Panc1 (cell line): ENCODE results near the gene FGF14. TPM values are rescaled to one million over a fixed set of nuclear protein-coding genes. Genes with fewer than 3 reads are reported as not detected.

Experiments
- ATAC-seq: fragments of 200-7000 bp; cut with Tn5 transposase; 2 replicates; pipeline ENCODE4 v1.9.1; 2020; ENCODE audit warnings: mild to moderate bottlenecking, moderate library complexity
- BruUV-seq: library from RNA; stranded (reverse); fragments of 400-500 nt; replicated peaks from 2 replicates; lab custom pipeline; 2021; lab: Mats Ljungman, UMichigan
- CTCF ChIA-PET: fragments of 300-600 bp; sonication (Branson Sonifier 250); formaldehyde crosslinking; loops from one replicate; lab custom pipeline; 2022; ENCODE audit warnings: antibody characterized with exemption; lab: Charles Lee
- POLR2A ChIA-PET: fragments of 300-600 bp; sonication (Branson Sonifier 250); formaldehyde crosslinking; loops from one replicate; lab custom pipeline; 2022; ENCODE audit warnings: antibody characterized with exemption; lab: Charles Lee
- DNase-seq: peaks from one replicate; pipeline ENCODE4 v3.0.0-alpha.2; 2010; ENCODE audit warnings: low read depth, low spot score
- H3K27ac ChIP-seq: 2 replicates; pipeline ENCODE4 v1.5.1; 2011; ENCODE audit warnings: mild to moderate bottlenecking, low read length, inconsistent platforms
- H3K27me3 ChIP-seq: fragments of 200-500 bp; sonication (Bioruptor generic); 2 replicates; pipeline ENCODE4 v1.6.0; 2014; ENCODE audit warnings: low read length, inconsistent platforms; ENCODE audit not compliant: control insufficient read depth, insufficient read depth
- H3K36me3 ChIP-seq: fragments of 200-500 bp; sonication (Bioruptor generic); 2 replicates; pipeline ENCODE4 v1.5.1; 2014; ENCODE audit warnings: inconsistent platforms, mild to moderate bottlenecking, low read length, moderate library complexity; ENCODE audit not compliant: control insufficient read depth, insufficient read depth
- H3K4me1 ChIP-seq: 2 replicates; pipeline ENCODE4 v1.5.1; 2011; ENCODE audit warnings: inconsistent platforms, mild to moderate bottlenecking, low read length, moderate library complexity; ENCODE audit not compliant: control insufficient read depth, insufficient read depth
- H3K4me3 ChIP-seq, 2 experiments: 2 replicates each; pipeline ENCODE4 v1.5.1; 2011 to 2012; ENCODE audit warnings: low read depth in 2 of 2, low read length in 2 of 2, mild to moderate bottlenecking in 2 of 2, inconsistent platforms in 1 of 2, moderate library complexity in 1 of 2
- H3K9me3 ChIP-seq: fragments of 200-500 bp; sonication (Bioruptor generic); 2 replicates; pipeline ENCODE4 v1.5.1; 2014; ENCODE audit warnings: low read depth, mild to moderate bottlenecking, inconsistent platforms, low read length, moderate library complexity; ENCODE audit not compliant: control insufficient read depth, insufficient read depth
- CTCF ChIP-seq: fragments of 450-650 bp; IDR thresholded peaks from 2 replicates; pipeline ENCODE4 v1.5.1; 2017; ENCODE audit warnings: mild to moderate bottlenecking
- POLR2AphosphoS5 ChIP-seq: IDR thresholded peaks from 2 replicates; pipeline ENCODE4 v1.6.1; 2012; ENCODE audit warnings: mild to moderate bottlenecking, low read depth, low read length, moderate library complexity
- REST ChIP-seq, 2 experiments: IDR thresholded peaks; 2 replicates each; pipeline ENCODE4 v1.6.1; 2011 to 2012; ENCODE audit warnings: low read depth in 2 of 2, control low read depth in 1 of 2, low read length in 1 of 2, mild to moderate bottlenecking in 1 of 2, moderate library complexity in 1 of 2; ENCODE audit not compliant: insufficient read depth in 1 of 2
- SIN3A ChIP-seq: IDR thresholded peaks from 2 replicates; pipeline ENCODE4 v1.6.1; 2012; ENCODE audit warnings: low read depth, mild to moderate bottlenecking, low read length, moderate library complexity, borderline replicate concordance; ENCODE audit not compliant: insufficient read depth
- TCF7L2 ChIP-seq: IDR thresholded peaks from 2 replicates; pipeline ENCODE4 v1.6.1; 2011; ENCODE audit warnings: mild to moderate bottlenecking, low read depth, low read length, inconsistent platforms
- in situ Hi-C: cut with HindIII; loops from 2 replicates; pipeline ENCODE4 v1.10.0; 2016; ENCODE audit warnings: low sequenced_read_pairs, low pct_unique_long_range_greater_than_20kb
- intact Hi-C: fragments of 100-400 bp; cut with micrococcal nuclease; formaldehyde crosslinking; loops from one replicate; pipeline ENCODE4 v1.10.0; 2022; ENCODE audit not compliant: unreplicated experiment
- total RNA-seq: library from RNA; stranded (reverse); gene quantifications from one replicate; pipeline ENCODE4 v1.2.1, GENCODE V29; 2021; ENCODE audit not compliant: unreplicated experiment

The FGF14 gene
- total RNA-seq, 1 experiment from 2014 or later, result 0.03 TPM

GRCh38 chr13:101830035-101830434, 571.8 kb downstream of the FGF14 start:
- intact Hi-C loops, result no loop called here
- Histone ChIP-seq H3K9me3 (no peaks in the 10 kb centered on the region), H3K27ac (no peak overlapping the region), H3K4me1 (no peaks in the 10 kb centered on the region), H3K27me3 (no peaks in the 10 kb centered on the region; the same call in 1 of the 2 replicates), H3K36me3 (no peaks in the 10 kb centered on the region), H3K4me3 (no peak overlapping the region)
- DNase-seq, result no peak
- POLR2A ChIA-PET, result no interaction called here
- no peak for TF ChIP-seq SIN3A
- TF ChIP-seq TCF7L2, result no peak
- no peak for TF ChIP-seq POLR2AphosphoS5
- no peak for TF ChIP-seq REST (IDR thresholded peaks at IDR 0.05; ENCODE audit: insufficient read depth in 1 of 2, low read depth in 2 of 2, low read length in 1 of 2)
- no peak for TF ChIP-seq CTCF
- BruUV-seq, result no TSS peak
- in situ Hi-C loops, result no loop called here
- ATAC-seq, result no peak
- CTCF ChIA-PET, result no interaction called here

GRCh38 chr13:101829484-101829883, 572.4 kb downstream of the FGF14 start:
- no peaks in the 10 kb centered on the region for H3K4me1 ChIP-seq
- no peaks in the 10 kb centered on the region for H3K9me3 ChIP-seq
- no peak for TF ChIP-seq REST (IDR thresholded peaks at IDR 0.05; ENCODE audit: insufficient read depth in 1 of 2, low read depth in 2 of 2, low read length in 1 of 2)
- TF ChIP-seq CTCF, result no peak
- DNase-seq, result no peak
- no peak overlapping the region for H3K4me3 ChIP-seq
- H3K27ac ChIP-seq, result no peak overlapping the region
- ATAC-seq, result no peak
- H3K36me3 ChIP-seq, result no peaks in the 10 kb centered on the region
- intact Hi-C loops, result no loop called here
- in situ Hi-C loops, result no loop called here
- no peaks in the 10 kb centered on the region; the same call in 1 of the 2 replicates for H3K27me3 ChIP-seq
- BruUV-seq, result no TSS peak
- ChIA-PET CTCF (no interaction called here), POLR2A (no interaction called here)
